D721Med (cell line): Measurements from ENCODE around the gene GTPBP8.

Experiments
- DNase-seq: peaks from one replicate; pipeline ENCODE4 v3.0.0; 2011; ENCODE audit warnings: low spot score; ENCODE audit not compliant: insufficient read length
- FAIRE-seq: peaks from 2 replicates; lab custom pipeline; 2011; peaks lifted over from hg19 to GRCh38; lab: Jason Lieb, UNC
- CTCF ChIP-seq: IDR thresholded peaks from 2 replicates; pipeline ENCODE4 v1.5.1; 2012; ENCODE audit warnings: mild to moderate bottlenecking, control low read depth; ENCODE audit not compliant: insufficient read depth; ENCODE audit errors: missing control alignments

Gene GTPBP8

GRCh38 chr3:112966633-112967032 lies 24.2 kb upstream of the GTPBP8 start:
- TF ChIP-seq CTCF: no peak
- FAIRE-seq (no peak), DNase-seq (no peak)

- DNase-seq (no peak), FAIRE-seq (no peak)
- no peak for TF ChIP-seq CTCF
Observed at GRCh38 chr3:112967425-112967824, 23.4 kb upstream of the GTPBP8 start.

- TF ChIP-seq CTCF: no peak
- no peak for DNase-seq
- no peak for FAIRE-seq
Observed at GRCh38 chr3:112967828-112968227, 23.0 kb upstream of the GTPBP8 start.

GRCh38 chr3:112972158-112972557 lies 18.6 kb upstream of the GTPBP8 start:
- no peak for TF ChIP-seq CTCF
- FAIRE-seq: no peak
- DNase-seq: no peak

- no peak for FAIRE-seq
Observed at GRCh38 chr3:112973325-112974177, 17.2 kb upstream of the GTPBP8 start.

GRCh38 chr3:112974178-112974517 lies 16.6 kb upstream of the GTPBP8 start:
- TF ChIP-seq CTCF: no peak
- DNase-seq: no peak
- FAIRE-seq: no peak

More at GRCh38 chr3:112973325-112974177, 17.2 kb upstream of the GTPBP8 start:
- TF ChIP-seq CTCF: no peak
- no peak for DNase-seq

- FAIRE-seq: no peak
- no peak for TF ChIP-seq CTCF
- DNase-seq: no peak
Observed at GRCh38 chr3:112974894-112975293, 15.9 kb upstream of the GTPBP8 start, which contains the start of gene CD200R1. CD200R1 (minus strand) TSS chr3:112975103; CDS start chr3:112974857, 246 bp downstream.
